OCI-LY3 (cell line): ENCODE results near the gene POLDIP3.

Source experiments
- H2AFZ ChIP-seq: fragments of 200-600, 300-600 bp; shearing (Covaris generic); 2 replicates; pipeline ENCODE4 v1.6.0; 2014; ENCODE audit warnings: antibody characterized with exemption, low read depth, low read length
- H3K27ac ChIP-seq: fragments of 200-600, 300-600 bp; sonication (generic); 2 replicates; pipeline ENCODE4 v1.5.1; 2014; ENCODE audit warnings: mild to moderate bottlenecking, low read length, moderate library complexity, mixed read lengths
- H3K27me3 ChIP-seq: fragments of 200-600, 300-600 bp; sonication (generic); 2 replicates; pipeline ENCODE4 v1.6.1; 2014; ENCODE audit warnings: low read depth, low read length, mixed read lengths
- H3K36me3 ChIP-seq: fragments of 200-600, 300-600 bp; sonication (generic); replicated peaks from 2 replicates; pipeline ENCODE3; 2014; ENCODE audit warnings: low read depth, low read length, mixed read lengths
- H3K4me1 ChIP-seq: fragments of 300-600, 200-600 bp; sonication (generic); 2 replicates; pipeline ENCODE4 v1.6.1; 2014; ENCODE audit warnings: low read length, mixed read lengths
- H3K4me2 ChIP-seq: fragments of 200-600, 300-600 bp; sonication (generic); 2 replicates; pipeline ENCODE4 v1.6.1; 2014; ENCODE audit warnings: low read length, mixed read lengths
- H3K4me3 ChIP-seq: fragments of 300-600, 200-600 bp; sonication (generic); 2 replicates; pipeline ENCODE4 v1.5.1; 2014; ENCODE audit warnings: antibody characterized with exemption, mild to moderate bottlenecking, low read length, moderate library complexity
- H3K79me2 ChIP-seq: fragments of 300-600, 200-600 bp; shearing (Covaris generic); 2 replicates; pipeline ENCODE4 v1.6.1; 2014; ENCODE audit warnings: mild to moderate bottlenecking, low read length, mixed read lengths
- H3K9ac ChIP-seq: fragments of 300-600, 200-600 bp; shearing (Covaris generic); 2 replicates; pipeline ENCODE4 v1.6.0; 2014; ENCODE audit warnings: mild to moderate bottlenecking, low read length, moderate library complexity
- H3K9me3 ChIP-seq: fragments of 200-600, 300-600 bp; shearing (Covaris generic); 2 replicates; pipeline ENCODE4 v1.6.1; 2014; ENCODE audit warnings: low read length, mixed read lengths; ENCODE audit not compliant: insufficient read depth
- H4K20me1 ChIP-seq: fragments of 200-600, 300-600 bp; sonication (generic); 2 replicates; pipeline ENCODE4 v1.6.1; 2016; ENCODE audit warnings: low read length, mixed read lengths; ENCODE audit not compliant: insufficient read depth
- EZH2phosphoT487 ChIP-seq: fragments of 200-600 bp; shearing (Covaris generic); IDR thresholded peaks from 2 replicates; pipeline ENCODE4 v1.6.1; 2018; ENCODE audit warnings: antibody characterized with exemption, mixed run types, low read depth
- TF ChIP-seq, protein P1 (sequence below): fragments of 200-600, 300-600 bp; sonication (generic); IDR thresholded peaks from 2 replicates; pipeline ENCODE4 v1.5.1; 2014; ENCODE audit warnings: antibody characterized with exemption, low read length, low read depth

Gene POLDIP3

DNA sequence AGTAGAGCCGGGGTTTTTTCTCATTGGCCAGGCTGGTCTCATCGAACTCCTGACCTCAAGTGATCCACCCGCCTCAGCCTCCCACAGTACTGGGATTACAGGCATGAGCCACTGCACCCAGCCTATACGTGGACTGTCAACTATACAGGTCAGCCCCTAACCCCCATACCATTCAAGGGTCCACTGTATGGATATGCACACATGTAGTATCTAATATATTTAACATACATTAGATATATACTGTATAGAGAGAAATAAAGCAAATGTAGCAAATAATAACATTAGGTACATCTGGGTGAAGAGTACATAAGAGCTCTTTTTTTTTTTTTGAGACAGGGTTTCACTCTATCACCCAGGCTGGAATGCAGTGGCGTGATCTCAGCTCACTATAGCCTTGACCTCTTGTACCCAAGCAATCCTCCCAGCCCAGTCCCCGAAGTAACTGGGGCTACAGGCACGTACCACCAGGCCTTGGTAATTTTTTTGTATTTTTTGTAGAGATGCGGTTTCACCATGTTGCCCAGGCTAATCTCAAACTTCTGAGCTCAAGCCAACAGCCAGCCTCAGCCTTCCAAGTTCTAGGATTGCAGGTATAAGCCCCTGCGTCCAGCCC is 27.2 kb upstream of the POLDIP3 start:
- peaks cover 5% of the 10 kb centered on the region for H3K36me3 ChIP-seq
- no peaks in the 10 kb centered on the region for H3K9me3 ChIP-seq
- H2AFZ ChIP-seq = no peak overlapping the region
- no peaks in the 10 kb centered on the region for H3K27me3 ChIP-seq
- no peak overlapping the region for H3K9ac ChIP-seq
- no peak overlapping the region for H3K27ac ChIP-seq
- no peak overlapping the region for H3K4me2 ChIP-seq
- peaks cover 60% of the 10 kb centered on the region for H3K79me2 ChIP-seq
- no peak overlapping the region for H3K4me3 ChIP-seq
- H4K20me1 ChIP-seq = peaks cover 21% of the 10 kb centered on the region
- peaks cover 20% of the 10 kb centered on the region for H3K4me1 ChIP-seq
- no peak for TF ChIP-seq EZH2phosphoT487
- TF ChIP-seq, protein P1, sequence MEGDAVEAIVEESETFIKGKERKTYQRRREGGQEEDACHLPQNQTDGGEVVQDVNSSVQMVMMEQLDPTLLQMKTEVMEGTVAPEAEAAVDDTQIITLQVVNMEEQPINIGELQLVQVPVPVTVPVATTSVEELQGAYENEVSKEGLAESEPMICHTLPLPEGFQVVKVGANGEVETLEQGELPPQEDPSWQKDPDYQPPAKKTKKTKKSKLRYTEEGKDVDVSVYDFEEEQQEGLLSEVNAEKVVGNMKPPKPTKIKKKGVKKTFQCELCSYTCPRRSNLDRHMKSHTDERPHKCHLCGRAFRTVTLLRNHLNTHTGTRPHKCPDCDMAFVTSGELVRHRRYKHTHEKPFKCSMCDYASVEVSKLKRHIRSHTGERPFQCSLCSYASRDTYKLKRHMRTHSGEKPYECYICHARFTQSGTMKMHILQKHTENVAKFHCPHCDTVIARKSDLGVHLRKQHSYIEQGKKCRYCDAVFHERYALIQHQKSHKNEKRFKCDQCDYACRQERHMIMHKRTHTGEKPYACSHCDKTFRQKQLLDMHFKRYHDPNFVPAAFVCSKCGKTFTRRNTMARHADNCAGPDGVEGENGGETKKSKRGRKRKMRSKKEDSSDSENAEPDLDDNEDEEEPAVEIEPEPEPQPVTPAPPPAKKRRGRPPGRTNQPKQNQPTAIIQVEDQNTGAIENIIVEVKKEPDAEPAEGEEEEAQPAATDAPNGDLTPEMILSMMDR = no peak

DNA sequence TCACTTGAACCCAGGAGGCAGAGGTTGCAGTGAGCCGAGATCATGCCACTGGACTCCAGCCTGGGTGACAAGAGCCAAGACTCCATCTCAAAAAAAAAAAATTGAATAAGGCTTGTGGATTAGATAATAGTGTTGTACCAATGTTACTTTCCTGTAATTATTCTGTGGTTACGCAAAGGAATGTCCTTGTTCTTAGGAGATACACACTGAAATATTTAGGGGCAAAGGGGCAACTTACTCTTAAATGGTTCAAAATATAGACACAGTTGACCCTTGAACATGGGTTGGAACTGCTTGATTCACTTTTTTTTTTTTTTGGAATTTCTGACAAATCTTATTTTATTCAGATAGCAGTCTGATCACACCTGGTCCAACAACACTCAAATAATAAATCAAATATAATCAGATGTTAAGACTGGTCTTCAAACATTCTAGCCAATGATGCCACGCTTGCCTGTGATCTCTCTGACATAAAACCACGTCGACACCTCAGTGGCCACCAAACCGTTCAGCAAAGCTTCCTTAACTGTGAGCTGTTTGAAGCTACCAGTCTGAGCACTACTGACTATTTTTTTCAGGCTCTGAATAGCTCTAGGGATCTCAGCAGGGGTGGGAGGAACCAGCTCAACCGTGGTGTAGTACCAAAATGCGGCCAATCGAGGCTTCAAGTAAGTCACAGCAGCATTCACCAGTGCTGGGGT is 25.0 kb upstream of the POLDIP3 start:
- H3K4me1 ChIP-seq = peaks cover 20% of the 10 kb centered on the region
- TF ChIP-seq, protein P1 = no peak
- TF ChIP-seq EZH2phosphoT487 = no peak
- H3K4me3 ChIP-seq = no peak overlapping the region
- peaks cover 12% of the 10 kb centered on the region for H3K36me3 ChIP-seq
- H3K27me3 ChIP-seq = no peaks in the 10 kb centered on the region
- no peak overlapping the region for H3K4me2 ChIP-seq
- peaks cover 38% of the 10 kb centered on the region for H3K79me2 ChIP-seq
- H3K9ac ChIP-seq = no peak overlapping the region
- H2AFZ ChIP-seq = no peak overlapping the region
- peaks cover 20% of the 10 kb centered on the region for H4K20me1 ChIP-seq
- no peaks in the 10 kb centered on the region for H3K9me3 ChIP-seq
- no peak overlapping the region for H3K27ac ChIP-seq

DNA sequence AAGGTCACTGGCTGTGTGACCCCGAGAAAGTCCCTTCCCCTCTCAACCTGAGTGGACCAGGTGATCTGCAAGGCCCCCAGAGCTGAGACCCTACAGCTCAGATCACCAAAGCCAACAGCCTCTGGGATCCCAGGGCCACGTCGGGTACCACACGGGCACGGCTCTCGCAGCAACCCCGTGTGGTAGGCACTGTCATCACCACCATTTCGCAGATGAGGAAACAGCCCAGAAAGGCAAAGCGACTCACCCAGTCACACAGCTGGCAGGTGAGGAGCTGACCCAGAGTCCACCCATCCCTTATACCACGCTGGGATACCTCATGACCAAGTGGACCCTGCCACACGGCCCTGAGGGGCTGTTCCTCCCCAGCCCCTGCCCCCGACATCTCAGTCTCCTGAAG is 22.9 kb upstream of the POLDIP3 start:
- Histone ChIP-seq H3K36me3 (peaks cover 15% of the 10 kb centered on the region), H3K27ac (no peak overlapping the region), H4K20me1 (peaks cover 11% of the 10 kb centered on the region)

DNA sequence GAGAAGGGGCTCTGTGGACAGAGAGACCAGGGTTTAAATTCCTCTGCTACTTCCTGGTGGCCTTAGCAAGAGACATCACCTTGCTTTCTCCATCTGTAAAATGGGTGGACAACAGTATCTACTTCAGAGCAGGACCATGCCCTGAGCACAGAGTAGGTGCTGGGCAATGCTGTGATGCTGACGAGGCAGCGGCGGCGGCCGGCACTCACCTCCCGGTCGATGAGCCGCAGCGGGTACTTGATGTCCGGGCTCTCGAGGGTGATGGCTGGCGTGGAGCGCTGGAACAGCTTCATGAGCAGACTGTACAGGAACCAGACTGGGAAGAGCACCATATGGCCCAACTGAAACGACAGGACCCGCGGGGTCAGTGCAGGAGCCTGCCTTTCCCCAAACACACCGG is 21.8 kb upstream of the POLDIP3 start:
- Histone ChIP-seq H3K9ac (no peak overlapping the region), H3K4me3 (no peak overlapping the region), H3K79me2 (peaks cover 17% of the 10 kb centered on the region), H2AFZ (no peak overlapping the region), H3K4me2 (no peak overlapping the region), H3K36me3 (peaks cover 19% of the 10 kb centered on the region), H3K27me3 (no peaks in the 10 kb centered on the region), H3K27ac (no peak overlapping the region), H3K4me1 (no peaks in the 10 kb centered on the region), H3K9me3 (no peaks in the 10 kb centered on the region), H4K20me1 (peaks cover 11% of the 10 kb centered on the region)
- TF ChIP-seq EZH2phosphoT487 = no peak
- TF ChIP-seq, protein P1 = no peak

More for the DNA sequence above, 22.9 kb upstream of the POLDIP3 start:
- H3K9ac ChIP-seq = no peak overlapping the region
- no peaks in the 10 kb centered on the region for H3K27me3 ChIP-seq
- no peak overlapping the region for H3K4me3 ChIP-seq
- peaks cover 1% of the 10 kb centered on the region for H3K4me1 ChIP-seq
- no peak for TF ChIP-seq EZH2phosphoT487
- TF ChIP-seq, protein P1 = no peak
- H3K4me2 ChIP-seq = no peak overlapping the region
- no peaks in the 10 kb centered on the region for H3K9me3 ChIP-seq
- peaks cover 24% of the 10 kb centered on the region for H3K79me2 ChIP-seq
- H2AFZ ChIP-seq = no peak overlapping the region
